Pulmonary artery endothelial cell (primary cell): Measurements from ENCODE around the gene S100A5. TPM values are rescaled to one million over a fixed set of nuclear protein-coding genes. Genes with fewer than 3 reads are reported as not detected.

Experiments used
- DNase-seq: peaks from one replicate; pipeline ENCODE4 v3.0.0-alpha.2; 2011; ENCODE audit warnings: low read depth, low spot score
- total RNA-seq: library from RNA; depleted of rRNA; stranded (reverse); fragments of >200 nt; gene quantifications from 2 replicates; pipeline ENCODE4 v1.2.3, GENCODE V29; 2014

S100A5 gene
- total RNA-seq, 1 donor from 2014 or later = not detected

GRCh38 chr1:153548722-153549688, 8.3 kb upstream of the S100A5 start, which contains the start of gene S100A3:
TSS of gene S100A3 (minus strand) at chr1:153549258. CDS start at chr1:153548485, 773 bp downstream.
- no peak for DNase-seq

- DNase-seq = no peak
These were observed 7.1 kb upstream of the S100A5 start for GRCh38 chr1:153547560-153548551.

- no peak for DNase-seq
These were observed 6.2 kb upstream of the S100A5 start for GRCh38 chr1:153546796-153547559.

GRCh38 chr1:153546371-153546770, 5.6 kb upstream of the S100A5 start:
- no peak for DNase-seq

- DNase-seq = peak; percentile 46
These were observed 4.6 kb upstream of the S100A5 start, which contains the start of gene S100A4 for GRCh38 chr1:153545067-153546055. TSS of gene S100A4 (minus strand) at chr1:153545806. CDS start at chr1:153544794, 1,012 bp downstream.

- no peak for DNase-seq
These were observed 3.8 kb upstream of the S100A5 start for GRCh38 chr1:153544453-153545066.

GRCh38 chr1:153543736-153544135, 3.0 kb upstream of the S100A5 start:
- DNase-seq = no peak

- DNase-seq = no peak
These were observed 2.4 kb upstream of the S100A5 start for GRCh38 chr1:153542956-153543711.

- DNase-seq = no peak
These were observed 1.2 kb upstream of the S100A5 start for GRCh38 chr1:153541641-153542590.

GRCh38 chr1:153539395-153540093, 1.2 kb downstream of the S100A5 start:
- DNase-seq = no peak

- no peak for DNase-seq
These were observed 2.4 kb downstream of the S100A5 start for GRCh38 chr1:153538315-153538821.

- DNase-seq = no peak
These were observed 3.4 kb downstream of the S100A5 start for GRCh38 chr1:153537376-153537730.

GRCh38 chr1:153536671-153537375, 3.9 kb downstream of the S100A5 start:
- DNase-seq = no peak

GRCh38 chr1:153536012-153536670, 4.6 kb downstream of the S100A5 start:
- DNase-seq = peak; percentile 44
